HG03039 (cell line): ENCODE results near the gene MRPL10.

Experiments used
- ATAC-seq: cut with Tn5 transposase; IDR thresholded peaks from one replicate; pipeline ENCODE4 v1.9.1; 2021; ENCODE audit warnings: mild to moderate bottlenecking, moderate library complexity; ENCODE audit not compliant: unreplicated experiment

MRPL10 gene

DNA sequence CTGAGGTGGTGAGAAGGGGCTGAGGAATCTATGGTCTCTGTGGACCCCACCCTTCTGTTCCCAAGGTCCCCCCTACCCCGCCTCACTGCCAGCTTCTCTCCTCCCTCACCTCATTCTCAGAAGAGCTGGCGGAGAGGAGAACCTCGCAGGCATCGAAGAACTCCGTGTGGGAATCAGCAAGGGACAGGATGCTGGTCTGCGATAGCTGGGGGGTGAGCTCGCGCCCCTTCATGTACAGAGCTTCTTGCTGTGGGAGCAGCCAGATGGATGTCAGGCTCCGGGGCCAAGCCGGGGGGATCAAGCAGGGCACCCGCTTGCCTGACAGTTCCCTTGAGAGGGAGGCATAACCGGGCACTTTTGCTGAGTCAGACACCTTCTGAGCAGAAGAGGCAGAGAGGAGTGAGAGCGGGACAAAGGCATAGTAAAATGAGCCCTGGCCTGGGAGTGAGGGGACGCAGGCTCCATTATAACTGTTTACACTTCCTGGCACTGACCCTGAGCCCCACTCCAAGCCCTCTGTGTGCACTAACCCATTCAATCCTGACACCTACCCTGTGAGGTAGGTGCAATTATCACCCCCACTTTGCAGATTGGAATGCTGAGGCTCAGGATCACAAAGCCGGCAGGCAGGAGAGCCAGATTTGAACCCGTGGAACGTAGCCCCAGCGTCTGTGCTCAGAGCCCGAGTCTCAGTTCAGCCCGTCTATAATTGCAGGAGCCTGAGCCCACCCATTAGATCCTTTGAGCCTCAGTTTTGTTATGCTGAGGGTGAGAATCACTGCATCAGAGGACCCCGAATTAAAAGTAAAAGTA, 16.0 kb downstream of the MRPL10 start:
- no peak for ATAC-seq

GRCh38 chr17:47813512-47814031, 17.8 kb downstream of the MRPL10 start:
- ATAC-seq = no peak

GRCh38 chr17:47813077-47813476, 18.3 kb downstream of the MRPL10 start:
- ATAC-seq = no peak

DNA sequence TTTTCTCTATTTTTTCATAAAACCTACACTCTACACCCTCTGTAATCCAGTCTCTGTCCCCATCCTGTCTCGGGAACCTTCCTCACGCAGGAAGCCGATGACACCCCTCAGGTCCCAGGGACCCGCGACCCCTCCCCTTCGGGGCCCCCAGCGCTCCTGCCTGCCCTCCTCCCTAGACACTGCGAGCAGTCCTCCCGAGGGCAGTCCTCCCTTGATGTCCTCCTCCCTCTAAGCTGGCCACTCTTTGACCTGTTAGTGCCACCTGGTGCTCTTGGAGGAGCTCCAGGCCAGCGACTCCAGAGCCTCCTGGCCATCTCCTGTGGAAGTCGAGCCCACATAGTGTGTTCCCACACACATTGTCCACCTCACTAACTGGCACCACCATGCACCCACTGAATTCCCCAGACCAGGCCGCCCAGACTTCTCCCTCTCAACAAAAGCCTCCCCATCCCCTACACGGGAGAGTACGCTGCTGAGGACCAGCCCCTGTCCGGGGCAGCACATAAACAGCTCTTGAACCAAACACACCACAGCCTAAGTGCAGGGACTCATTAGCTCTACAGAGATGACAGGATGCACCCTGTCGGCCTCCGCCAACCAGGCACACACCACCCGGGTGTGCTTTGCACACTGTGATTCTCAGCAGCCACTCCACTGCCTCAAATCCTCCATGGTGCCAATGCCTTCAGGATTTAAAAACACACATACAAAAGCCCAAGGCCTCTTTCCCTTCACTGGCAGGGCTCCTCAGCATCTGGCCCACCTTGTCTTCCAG, 19.0 kb downstream of the MRPL10 start:
- ATAC-seq = no peak

DNA sequence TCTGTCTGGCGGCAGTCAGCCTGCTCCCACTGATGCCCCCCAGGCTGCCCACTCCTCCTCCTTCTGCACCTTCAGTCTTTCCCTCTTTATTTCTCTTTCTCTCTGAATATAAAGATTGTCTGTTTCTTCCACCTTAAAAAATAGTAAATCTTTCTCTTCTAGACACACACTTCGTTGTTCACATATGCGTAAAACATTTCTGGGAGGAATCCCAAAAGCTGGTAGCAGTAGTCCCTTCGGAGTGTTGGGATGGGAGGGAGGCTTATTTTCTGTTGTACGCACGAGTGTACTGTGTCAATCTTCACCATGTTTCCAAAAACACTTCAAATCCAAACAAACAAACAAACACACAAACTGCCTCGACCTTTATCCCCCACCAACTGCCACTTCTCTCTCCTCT, 19.6 kb downstream of the MRPL10 start:
- ATAC-seq = no peak

GRCh38 chr17:47810901-47811635, 20.3 kb downstream of the MRPL10 start:
- ATAC-seq = no peak

DNA sequence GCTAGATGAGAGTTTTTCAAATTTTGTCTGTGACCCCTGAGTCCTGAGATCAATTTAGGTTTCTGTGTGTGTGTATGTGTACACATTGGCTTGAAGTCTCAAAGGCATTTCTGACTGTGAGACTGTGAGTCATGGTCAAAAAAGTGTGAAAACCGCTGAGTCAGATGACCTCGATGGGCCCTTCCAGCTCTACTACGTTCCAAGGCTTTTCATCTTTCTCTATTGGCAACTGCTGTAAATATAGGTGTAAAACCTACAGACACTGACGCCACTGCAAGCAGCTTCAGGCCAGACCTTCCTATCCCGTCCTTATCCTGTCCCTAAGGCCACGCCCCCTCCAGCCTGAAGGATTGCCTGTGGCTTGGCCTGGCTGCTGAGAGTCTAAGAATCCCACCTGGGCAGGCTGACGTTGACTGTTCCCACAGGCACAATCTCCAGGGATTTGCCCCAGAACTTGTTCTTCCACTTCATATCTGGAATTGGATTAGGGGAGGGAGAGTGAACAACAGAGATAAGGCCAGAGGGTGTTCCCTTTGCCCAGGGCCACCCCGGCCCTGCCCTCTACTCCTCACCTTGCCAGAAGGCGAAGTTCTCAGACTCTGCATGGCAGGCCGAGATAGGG, 21.0 kb downstream of the MRPL10 start:
- ATAC-seq = no peak

GRCh38 chr17:47808830-47809480, 22.4 kb downstream of the MRPL10 start:
- ATAC-seq = no peak

- no peak for ATAC-seq
Measured at GRCh38 chr17:47808036-47808829, 23.1 kb downstream of the MRPL10 start.

- no peak for ATAC-seq
Measured at GRCh38 chr17:47807421-47807820, 23.9 kb downstream of the MRPL10 start.

- no peak for ATAC-seq
Measured at GRCh38 chr17:47806913-47807255, 24.5 kb downstream of the MRPL10 start.

GRCh38 chr17:47806026-47806912, 25.1 kb downstream of the MRPL10 start:
- no peak for ATAC-seq

DNA sequence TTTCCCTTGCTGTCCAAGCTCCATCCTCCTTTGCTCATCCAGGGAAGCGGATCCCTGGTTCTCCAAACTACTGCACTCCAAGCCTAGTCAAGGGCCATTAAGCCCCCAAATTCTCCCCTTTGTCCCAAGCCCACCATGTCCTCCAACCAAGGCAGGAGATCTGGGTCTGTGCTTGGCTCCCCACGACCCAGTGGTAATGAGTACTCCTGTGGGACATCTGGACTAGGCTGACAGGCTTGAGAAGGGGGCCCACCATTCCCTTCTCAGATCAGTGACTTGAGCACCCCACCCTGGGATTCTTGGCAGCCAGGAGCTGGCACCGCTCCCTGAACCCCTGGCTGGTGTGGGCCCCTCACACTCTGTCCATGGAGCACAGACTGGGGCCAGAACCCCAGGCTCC, 26.9 kb downstream of the MRPL10 start:
- no peak for ATAC-seq

DNA sequence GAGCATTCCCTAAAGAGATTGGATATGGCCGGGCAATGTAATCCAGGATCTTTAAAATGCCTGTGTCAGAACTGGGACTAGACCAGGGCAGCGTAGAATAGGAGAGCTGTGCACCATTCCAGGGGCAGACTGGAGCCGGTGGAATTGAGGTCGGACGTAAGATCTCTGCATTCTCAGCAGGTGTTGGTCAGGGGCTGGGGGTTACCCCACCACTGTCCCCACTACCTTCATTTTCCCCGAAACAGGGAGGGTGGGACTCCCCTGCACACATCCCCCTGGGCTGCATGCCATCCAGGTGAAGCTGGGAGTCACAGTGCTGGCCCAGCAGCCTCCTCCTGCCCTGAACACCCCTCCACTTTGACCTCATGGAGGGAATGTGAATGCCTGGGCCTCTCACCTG, 27.6 kb downstream of the MRPL10 start:
- ATAC-seq = no peak

GRCh38 chr17:47803201-47803600, 28.1 kb downstream of the MRPL10 start:
- no peak for ATAC-seq

GRCh38 chr17:47802341-47803022, 28.9 kb downstream of the MRPL10 start:
- no peak for ATAC-seq

DNA sequence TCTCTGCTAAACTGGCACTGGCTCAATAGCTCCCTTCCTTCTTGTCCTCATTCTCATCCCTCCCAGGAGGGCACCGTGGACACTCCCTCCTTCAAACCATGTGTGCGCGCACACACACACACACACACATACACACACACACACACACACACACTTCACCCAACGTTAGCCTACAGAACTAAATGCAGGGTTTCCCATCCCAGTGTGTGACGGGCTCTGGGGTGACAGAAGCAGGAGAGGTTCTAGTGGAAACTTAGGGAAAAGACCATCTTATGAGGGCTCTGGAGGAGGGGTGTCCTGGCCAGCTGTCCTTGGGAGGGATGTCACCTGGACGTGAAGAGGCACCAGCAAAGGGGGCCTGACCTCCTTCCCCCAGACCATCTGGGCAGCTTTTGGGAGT, 29.4 kb downstream of the MRPL10 start:
- ATAC-seq = no peak

GRCh38 chr17:47801176-47801765, 30.1 kb downstream of the MRPL10 start:
- no peak for ATAC-seq
